Fibroblast of mammary gland (primary cell): ENCODE measurements around the gene RAI1.

Experiments used
- DNase-seq: peaks from one replicate; pipeline ENCODE4 v3.0.0-alpha.2; 2010; ENCODE audit warnings: low read depth
- H3K4me3 ChIP-seq: 2 replicates; pipeline ENCODE4 v1.5.1; 2011; ENCODE audit warnings: low read depth, mild to moderate bottlenecking, low read length, moderate library complexity; ENCODE audit not compliant: control insufficient read depth
- TF ChIP-seq, protein P1 (sequence below): conservative IDR thresholded peaks from 2 replicates; pipeline ENCODE4 v1.5.1; 2011; ENCODE audit warnings: low read depth, low read length, inconsistent platforms; ENCODE audit not compliant: control insufficient read depth, insufficient read depth

The RAI1 gene

DNA sequence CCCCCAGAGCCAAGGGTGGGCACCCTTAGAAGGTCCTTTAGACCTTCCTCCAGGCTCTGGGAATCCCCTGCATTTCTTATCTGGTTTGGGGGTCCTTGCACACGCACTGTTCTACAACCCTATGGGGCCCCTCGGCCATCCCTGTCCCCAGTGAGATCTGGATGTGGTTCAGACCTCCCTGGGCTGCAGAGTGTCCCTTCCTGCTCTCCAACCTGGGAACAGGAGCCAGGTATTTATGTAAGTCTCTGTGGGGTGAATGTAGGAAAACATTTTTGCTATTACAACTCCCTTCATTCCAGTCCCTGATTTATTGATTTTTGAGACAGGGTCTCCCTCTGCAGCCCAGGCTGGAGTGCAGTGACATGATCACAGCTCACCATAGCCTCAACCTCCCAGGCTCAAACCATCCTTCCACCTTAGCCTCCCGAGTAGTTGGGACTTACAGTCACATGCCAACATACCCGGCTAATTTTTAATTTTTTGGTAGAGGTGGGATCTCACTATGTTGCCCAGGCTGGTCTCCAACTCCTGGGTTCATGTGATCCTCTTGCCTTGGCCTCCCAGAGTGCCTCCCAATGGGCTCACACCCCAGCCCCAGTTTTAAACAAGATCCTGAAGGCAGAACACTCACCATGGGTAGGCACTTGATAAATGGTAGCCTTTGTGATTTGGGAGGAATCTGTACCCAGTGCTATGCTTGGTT lies 61.6 kb downstream of the RAI1 start:
- TF ChIP-seq, protein P1, sequence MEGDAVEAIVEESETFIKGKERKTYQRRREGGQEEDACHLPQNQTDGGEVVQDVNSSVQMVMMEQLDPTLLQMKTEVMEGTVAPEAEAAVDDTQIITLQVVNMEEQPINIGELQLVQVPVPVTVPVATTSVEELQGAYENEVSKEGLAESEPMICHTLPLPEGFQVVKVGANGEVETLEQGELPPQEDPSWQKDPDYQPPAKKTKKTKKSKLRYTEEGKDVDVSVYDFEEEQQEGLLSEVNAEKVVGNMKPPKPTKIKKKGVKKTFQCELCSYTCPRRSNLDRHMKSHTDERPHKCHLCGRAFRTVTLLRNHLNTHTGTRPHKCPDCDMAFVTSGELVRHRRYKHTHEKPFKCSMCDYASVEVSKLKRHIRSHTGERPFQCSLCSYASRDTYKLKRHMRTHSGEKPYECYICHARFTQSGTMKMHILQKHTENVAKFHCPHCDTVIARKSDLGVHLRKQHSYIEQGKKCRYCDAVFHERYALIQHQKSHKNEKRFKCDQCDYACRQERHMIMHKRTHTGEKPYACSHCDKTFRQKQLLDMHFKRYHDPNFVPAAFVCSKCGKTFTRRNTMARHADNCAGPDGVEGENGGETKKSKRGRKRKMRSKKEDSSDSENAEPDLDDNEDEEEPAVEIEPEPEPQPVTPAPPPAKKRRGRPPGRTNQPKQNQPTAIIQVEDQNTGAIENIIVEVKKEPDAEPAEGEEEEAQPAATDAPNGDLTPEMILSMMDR: no peak
- no peak for DNase-seq
- no peak overlapping the region for H3K4me3 ChIP-seq

DNA sequence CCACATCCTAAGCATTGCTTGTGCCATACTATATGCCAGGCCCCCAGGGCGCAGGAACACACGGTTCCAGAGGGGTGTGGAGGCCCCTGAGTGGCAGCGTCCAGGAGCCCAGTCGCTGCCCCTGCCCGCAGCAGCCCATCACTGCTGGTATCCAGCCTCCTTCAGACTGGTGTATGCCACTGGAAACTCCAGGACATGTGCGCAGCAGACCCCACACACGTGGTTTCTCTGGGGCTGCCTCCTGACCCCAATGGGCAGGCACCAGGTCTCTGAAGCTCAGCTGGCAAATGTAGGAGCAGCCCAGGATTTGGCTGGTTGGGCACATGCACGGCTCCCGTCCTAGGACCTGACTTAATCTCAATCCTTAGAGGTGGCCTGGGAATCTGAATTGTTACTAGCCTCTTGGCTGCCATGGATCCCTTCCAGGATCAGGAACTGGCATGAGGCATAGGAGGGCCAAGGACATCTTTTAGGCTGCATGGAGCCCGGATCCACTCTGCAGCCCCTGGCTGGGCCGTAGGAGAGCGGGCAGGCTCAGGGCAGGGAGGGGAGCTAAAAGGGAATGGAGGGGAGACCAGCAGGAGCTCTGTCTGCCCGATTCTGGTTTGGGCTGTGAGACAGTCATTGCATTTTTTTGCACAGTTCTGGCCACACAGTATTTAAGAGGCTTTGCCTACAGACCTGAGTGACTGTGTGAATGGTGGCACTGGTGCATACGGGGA lies 62.3 kb downstream of the RAI1 start:
- no peak overlapping the region for H3K4me3 ChIP-seq
- TF ChIP-seq, protein P1: no peak

DNA sequence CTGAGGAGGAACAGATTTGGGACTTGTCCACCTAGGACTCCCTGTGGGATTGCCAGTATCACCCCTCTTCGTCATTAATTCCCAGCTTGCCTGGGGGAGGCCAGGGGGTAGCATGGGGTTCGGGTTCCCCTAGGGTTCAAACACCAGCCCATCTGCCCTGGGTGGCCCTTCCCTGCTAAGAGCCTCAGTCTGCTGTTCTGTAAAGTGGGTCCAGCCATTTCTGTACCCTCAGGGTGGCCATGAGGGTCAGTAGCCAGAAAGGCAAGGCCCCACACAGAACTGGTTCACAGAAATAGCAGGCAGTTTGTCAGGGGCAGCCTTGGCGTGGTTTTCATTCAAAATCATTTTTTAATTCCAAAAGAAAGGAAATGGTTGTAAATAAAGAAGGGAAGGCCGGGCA lies 62.9 kb downstream of the RAI1 start:
- no peak for DNase-seq
- TF ChIP-seq, protein P1: no peak
- no peak overlapping the region for H3K4me3 ChIP-seq

More for the DNA sequence above, 62.3 kb downstream of the RAI1 start:
- DNase-seq: no peak

DNA sequence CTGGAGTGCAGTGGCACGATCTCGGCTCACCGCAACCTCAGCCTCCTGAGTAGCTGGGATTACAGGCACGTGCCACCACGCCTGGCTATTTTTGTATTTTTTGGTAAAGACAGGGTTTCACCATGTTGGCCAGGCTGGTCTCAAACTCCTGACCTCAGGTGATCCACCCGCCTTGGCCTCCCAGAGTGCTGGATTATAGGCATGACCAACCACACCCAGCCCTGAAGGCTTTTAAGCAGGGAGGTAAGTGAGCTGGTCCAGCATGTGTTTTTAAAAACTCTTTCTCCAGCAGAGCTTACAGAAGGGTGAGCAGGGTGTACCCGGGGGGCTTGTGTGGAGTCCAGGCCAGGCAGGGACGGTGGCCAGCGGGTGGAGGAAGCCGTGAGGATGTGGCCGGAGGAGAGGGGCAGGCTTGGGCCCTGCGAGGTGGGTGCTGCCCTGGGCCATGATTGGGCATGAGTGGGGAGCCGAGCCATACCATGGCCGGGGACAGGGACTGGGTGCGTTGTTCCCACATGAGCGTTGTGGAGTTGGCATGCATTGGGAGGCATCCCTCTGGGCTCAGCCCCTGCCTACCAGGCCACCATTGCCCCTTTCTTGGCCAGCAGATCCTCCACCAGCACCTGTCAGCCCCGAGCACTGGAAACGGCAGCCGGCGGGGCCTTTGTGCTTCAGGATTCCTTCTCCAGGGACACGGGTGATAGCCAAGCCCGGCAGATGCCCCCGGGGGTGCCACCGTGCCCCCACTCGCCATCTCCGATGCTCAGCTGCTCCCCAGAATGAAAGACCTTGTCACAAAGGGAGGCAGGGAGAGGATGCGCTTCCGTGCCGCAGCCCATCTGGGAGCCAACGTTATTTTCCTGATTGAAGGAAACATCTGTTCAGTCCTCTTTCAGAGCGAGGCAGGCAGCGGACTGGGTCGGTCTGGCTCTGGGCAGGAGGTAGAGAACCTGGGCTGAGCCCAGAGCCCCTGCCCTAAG lies 64.5 kb downstream of the RAI1 start:
- TF ChIP-seq, protein P1: no peak
- H3K4me3 ChIP-seq: no peak overlapping the region
- DNase-seq: no peak

DNA sequence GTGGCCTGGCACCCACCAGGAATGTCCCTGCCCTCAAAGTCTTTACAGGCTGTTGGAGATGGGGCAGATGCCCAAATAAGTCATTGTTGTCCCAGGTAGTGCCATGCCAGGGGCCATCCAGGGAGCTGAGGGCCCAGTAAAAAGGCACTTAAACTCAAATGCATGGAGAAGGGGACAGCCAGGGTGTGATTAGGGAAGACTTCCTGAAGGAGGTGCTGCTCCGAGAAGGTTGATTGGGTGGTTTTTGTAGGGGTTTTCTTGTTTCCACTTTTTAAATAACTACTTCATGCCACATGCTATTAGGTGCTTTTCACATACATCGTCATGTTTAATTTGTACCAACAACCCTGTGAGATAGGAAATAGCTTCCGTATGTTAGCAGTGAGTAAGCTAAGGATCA lies 66.9 kb downstream of the RAI1 start:
- TF ChIP-seq, protein P1: no peak
- no peak for DNase-seq
- H3K4me3 ChIP-seq: no peak overlapping the region

DNA sequence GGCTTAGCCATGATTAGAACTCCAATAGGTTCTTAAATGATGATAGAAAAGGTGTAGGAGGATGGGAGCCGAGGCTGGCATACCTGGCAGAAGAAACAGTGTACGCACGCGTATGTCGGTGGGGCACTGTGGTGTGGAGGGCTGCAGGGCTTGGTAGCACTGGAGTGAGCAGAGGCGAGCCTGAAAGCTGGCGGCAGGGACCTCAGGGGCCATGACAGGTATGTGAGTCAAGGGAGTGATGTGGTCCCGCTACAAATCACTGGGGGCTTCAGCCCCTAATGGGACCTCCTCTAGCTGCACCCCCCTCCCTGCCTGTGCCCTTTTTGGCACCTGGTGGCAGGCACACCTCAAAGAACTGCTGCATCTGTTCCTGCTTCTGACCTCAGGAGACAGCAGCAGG lies 67.3 kb downstream of the RAI1 start:
- TF ChIP-seq, protein P1: no peak
- no peak overlapping the region for H3K4me3 ChIP-seq

More for the DNA sequence above, 67.3 kb downstream of the RAI1 start:
- DNase-seq: no peak
